Hematopoietic multipotent progenitor cell treated with erythropoietin and hydrocortisone succinate and interleukin-3 and kit ligand, for 8 days (in vitro differentiated cells): ENCODE data around the gene BBIP1.
A peak's percentile ranks its signal among the peaks of the same experiment; 100 is the strongest.

ENCODE experiments used
- DNase-seq: peaks from one replicate; pipeline ENCODE4 v3.0.0-alpha.2; 2015

BBIP1 gene, protein sequence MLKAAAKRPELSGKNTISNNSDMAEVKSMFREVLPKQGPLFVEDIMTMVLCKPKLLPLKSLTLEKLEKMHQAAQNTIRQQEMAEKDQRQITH

DNA sequence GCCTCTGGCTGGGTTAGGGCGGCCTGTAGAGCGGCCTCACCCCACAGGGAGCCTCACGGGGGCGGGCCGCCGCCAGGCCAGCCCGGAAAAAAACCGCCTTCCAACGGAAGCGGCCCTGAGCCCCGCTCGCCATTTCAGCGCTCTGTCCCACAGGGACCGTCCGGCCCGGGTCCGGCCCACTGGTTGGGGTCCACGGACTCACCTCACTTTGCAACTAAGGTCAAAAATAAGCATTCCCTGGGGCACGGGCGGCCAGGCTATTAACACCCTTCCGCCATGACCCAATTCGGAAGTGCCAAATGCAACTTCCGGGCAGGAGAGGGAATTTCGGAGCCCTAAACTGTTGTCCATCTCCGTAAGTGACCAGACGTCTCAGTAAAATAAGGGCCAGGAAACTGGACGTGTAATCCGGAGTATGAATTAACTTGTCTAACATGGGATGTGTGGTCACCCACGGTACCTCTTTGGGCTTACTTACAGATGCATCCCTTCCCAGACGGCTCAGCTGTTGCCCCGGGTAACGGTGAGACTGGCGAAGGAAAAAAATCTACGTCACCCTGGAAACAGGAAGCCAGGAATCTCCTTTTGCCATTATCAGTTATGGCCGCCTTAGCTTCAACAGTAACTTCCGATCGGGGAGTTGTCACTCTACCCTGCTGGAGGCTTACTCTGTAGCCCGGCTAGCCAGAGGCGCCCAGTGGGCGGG is at the start of gene BBIP1:
TSS of gene BBIP1 (minus strand) at position 538 of the 706 bp plus-strand sequence. CDS start 1,023 bp downstream, outside the sequence.
- DNase-seq = peak; percentile 100

DNA sequence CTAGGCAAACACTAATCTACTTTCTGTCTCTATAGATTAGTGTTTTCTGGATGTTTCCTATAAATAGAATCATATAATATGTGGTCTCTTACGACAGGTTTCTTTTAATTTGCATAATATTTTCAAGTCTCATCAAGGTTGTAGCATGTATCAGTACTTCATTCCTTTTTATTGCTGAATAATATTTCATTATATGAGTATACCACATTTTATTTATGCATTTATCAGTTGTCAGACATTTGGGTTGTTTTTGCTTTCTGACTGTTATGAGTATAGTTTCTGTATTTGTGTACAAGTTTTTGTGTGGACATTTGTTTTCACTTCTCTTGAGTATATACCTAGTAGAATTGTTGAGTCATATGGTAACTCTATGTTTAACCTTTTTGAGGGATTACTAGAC is 48.7 kb upstream of the BBIP1 start:
- no peak for DNase-seq

DNA sequence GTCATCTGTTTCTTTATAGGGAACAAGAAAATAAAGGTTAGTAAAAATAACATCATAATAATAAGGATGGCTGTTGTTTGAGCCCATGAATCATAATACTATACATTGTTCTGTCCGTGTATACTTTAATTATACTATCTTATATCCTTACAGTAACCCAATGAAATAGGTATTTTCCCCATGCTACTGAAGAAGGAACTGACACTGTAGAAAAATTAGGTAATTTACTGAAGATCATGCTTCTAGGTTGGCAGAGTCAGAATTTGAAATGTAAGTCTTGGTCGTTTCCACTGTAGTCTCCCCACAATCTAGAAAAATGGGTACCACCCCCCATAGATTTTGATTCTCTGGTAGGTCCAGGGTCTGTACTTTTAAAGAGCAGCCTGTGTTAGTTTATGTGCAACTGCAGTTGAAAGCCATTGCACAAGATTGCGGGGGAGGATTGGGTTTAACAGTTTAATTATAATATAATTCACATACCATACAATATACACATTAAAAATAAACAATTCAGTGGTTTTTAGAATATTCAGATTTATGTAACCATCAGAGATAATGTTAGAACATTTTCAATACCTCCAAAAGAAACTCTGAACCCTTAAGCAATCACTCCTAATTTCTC is 48.1 kb upstream of the BBIP1 start:
- DNase-seq = no peak

DNA sequence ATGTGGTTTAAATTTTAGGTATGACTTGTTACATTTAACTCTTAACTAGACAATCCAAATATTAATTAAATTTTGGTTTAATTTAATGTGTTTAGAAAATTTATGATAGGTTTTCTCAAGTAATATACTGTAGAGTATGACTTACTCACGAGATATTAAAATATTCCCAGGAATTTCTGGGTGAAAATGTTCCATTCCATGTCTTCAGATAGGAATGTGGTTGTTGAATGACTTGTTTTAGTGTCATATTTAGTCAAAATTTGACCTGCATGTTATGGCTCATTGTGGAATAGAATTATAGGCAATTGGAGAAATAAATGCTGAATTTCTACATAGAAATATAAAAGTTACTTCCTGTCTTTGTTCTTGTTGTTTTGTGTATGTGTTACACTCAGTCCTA is 47.2 kb upstream of the BBIP1 start:
- DNase-seq = no peak

DNA sequence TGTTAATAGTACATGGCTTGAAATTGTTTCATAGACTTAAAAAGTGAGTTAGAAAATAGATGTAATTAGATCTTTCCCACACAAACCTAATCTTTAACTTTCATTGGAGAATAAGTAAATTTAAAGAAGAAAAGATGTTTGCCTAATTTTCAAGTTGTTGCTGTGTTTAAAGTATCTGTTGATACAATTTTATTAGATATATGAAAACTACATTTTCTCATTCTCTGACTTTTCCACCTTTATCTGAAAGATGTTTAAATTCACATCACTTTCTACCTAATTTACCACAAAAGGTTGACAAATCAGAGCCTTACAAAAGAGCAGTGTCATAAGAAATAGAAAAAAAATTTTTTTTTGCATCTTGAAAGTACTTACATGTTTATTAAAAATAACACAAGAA is 46.2 kb upstream of the BBIP1 start:
- DNase-seq = no peak

DNA sequence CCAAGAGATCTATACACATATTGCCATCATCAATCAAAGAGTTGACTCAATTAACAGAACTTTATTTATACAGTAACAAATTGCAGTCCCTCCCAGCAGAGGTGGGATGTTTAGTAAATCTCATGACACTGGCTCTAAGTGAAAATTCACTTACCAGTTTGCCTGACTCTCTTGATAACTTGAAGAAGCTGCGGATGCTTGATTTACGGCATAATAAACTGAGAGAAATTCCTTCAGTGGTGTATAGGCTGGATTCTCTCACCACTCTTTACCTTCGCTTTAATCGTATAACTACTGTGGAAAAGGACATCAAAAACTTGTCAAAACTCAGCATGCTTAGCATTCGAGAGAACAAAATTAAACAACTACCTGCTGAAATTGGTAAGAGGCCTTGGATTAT is 45.7 kb upstream of the BBIP1 start:
- no peak for DNase-seq

DNA sequence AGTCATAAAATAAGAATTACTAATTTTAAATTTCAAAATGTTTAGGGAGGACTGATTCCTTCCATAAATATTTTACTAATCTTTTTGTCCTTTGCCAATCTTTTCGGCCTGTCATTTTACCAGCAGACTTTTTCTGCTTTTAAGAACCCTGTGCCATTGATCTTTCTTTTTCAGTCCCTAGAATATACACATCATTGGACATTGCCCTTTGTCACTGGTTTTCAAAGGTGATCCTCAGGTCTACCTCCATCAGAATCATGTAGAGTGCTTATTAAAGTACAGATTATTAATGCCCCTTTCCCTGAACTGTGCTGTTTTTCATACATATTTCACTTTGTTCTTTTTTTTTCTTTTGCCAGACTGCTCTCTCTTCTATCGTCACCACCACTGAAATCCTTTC is 44.2 kb upstream of the BBIP1 start:
- DNase-seq = no peak

DNA sequence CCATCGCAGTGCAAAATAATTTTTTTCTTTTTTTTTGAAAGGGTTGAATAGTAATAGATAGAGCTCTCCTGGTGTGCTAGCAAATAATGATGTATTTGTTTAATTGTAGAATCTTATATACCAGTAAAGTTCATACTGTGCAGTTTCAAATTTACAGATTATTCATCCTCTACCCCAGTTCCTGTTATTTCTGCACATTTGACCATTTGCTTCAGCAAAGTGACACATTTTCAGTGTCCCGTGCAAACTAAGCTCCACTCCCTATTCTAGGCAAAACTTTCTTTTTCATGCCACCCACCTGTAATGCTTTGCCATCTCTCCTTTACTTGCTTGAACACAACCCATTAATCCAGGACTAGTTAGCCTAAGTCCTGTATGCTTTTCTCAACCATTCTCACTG is 43.5 kb upstream of the BBIP1 start:
- no peak for DNase-seq

DNA sequence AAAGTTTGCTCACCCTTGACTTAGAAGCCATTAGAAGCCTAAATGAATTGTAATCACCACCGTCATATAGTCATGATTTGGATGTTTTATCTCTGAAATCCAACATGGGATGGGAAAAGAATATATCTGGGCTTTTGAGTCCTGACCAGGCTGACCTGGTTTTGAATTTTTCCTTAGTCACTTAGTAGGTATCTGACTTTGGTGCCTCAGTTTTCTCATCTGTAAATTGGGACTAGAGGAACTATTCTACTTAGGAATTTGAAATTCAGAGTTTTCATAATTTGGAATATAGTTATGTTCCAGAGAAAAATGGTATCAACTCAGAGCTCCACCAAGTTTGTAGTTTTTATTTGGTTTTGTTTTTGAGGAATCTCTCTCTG is 41.3 kb upstream of the BBIP1 start:
- no peak for DNase-seq

DNA sequence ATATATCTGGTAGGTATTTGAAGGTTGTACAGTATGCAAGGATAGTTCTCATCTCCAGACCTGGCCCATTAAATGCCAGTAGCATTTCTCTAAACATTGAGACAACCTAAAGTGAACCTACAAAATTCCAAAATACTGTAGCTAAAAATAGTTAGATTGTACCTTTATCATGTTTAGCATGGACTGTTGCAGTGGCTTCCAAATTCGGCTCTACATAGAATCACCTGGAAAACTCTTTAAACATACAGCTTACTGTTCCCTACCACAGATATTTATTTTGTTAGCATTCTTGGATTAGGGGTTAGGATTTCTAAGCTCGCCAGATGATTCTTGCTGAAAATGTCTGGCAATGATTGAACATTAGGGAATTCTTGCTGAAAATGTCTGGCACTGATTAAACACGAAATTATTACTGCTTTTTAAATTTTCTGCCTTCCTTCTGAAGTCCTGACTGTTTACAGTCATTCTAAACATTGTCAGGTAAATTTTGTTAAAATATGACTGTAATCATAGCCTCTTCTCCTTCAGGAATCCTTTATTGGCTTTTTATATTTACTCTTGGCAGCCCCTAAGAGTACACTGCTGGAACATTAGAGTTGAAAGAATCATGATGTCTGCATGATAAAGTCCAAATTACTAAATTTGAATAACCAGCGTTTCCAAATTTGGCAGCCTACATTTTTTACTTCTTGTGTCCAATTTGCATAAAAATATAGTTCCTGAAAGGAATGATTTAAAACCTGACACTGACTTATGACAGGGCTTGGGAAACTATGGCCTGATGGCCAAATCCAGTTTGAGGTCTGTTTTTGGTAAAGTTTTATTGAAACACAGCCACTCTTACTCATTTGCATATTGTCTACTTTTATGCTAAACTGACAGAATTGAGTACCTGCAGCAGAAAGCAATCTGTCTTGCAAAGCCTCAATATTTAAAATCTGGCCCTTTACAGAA is 40.7 kb upstream of the BBIP1 start:
- DNase-seq = no peak

DNA sequence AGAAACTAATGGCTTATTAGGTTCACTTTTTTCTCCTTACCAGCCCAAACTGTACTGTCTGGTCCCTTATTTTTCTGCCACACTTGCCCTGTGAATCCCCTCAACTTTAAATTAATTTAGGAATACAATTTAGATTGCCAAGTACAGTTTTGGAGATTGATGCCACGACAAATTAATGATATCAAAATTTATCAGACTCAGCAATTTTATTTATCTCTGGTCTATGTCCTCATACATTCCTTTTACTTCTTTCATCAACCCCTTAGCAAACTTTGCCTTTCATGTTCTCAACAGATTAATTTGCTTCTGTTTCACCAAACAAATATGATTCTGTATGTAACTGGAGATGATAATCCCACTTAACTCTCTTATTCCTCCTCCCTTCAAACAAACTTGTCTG is 38.6 kb upstream of the BBIP1 start:
- DNase-seq = no peak

DNA sequence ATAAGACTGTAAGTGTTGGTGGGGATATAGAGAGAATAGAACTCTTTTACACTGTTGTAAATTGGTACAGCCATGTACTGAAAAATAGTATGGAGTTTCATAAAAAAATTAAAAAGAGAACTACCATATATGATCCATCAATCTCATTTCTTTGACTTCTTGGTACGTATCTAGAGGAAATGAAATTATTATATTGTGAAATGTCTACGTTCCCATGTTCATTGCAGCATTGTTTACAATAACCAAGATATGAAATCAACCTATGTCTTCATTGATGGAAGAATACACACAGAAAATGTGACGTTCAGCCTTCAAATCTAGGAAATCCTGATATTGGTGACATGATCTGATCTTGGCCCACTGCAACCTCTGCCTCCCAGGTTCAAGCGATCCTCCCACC is 32.4 kb upstream of the BBIP1 start:
- no peak for DNase-seq

DNA sequence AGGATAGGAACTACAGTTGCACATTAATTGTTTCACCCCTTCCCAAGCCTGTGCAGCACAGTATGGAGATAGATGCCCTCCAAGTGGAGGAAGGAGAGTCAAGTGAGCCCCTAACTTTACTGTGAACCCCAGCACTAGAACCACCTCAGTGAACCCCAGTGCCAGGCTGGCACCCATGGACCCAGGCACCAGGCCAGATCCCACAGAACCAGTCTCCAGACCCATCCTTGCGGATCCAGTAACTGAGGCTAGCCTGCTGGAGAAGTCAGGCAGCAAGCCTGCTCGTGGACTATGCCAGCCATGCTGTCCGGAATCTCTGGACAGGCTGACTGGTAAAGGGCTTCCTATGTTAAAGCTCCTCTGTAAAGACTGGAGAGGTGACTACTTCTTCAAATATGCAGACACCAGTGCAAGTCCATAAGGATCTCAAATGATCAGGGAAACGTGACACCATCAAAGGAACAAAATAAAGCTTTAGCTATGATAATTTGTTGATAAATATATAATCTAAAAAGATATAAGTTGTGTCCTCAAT is 28.1 kb upstream of the BBIP1 start:
- no peak for DNase-seq

DNA sequence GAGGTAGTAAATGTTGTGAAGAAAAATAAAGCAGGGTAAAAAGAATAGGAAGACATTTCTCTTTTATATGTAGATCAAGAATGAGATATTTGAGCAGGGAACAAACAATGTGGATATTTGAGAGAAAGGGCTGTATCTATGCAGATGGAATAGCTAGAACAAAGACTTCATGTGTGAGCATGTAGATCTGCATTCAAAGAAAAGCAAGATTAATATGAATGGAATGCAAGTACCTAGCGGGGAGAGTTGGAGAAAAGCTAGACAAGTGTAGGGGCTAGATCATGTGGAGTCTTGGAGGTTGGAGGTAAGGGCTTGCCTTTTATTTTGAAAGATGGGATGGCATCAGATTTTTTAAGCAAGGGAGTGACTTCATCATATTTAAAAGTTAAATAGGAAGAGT is 27.5 kb upstream of the BBIP1 start:
- DNase-seq = no peak

DNA sequence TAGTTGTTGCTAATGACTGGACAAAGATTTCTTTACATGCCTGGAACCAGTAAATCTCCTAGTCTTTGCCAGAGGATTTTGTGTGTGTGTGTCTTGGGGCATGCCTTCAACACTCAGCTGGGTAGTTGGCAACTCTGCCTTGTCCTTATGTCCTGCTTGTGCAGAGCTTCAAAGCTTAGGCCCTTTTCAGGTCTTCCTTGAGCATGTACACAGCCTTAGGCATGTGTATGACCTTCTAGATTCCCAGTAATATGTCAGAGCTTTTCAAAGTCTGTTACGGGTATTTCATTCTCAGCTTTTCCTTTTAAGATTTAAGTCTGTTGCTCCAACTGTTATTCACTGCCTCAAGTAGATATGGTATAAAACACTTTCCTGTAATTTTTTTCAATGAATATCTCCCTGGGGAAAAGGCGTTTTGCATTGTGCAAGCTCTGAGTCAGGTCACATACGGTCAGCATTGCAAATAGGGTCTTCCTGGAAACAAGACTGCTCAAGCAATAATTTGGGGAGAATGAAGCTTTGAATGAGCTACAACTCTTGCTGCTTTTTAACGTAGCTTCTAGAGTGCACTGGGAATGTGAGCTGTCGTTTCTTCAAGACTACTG is 25.9 kb upstream of the BBIP1 start:
- no peak for DNase-seq

DNA sequence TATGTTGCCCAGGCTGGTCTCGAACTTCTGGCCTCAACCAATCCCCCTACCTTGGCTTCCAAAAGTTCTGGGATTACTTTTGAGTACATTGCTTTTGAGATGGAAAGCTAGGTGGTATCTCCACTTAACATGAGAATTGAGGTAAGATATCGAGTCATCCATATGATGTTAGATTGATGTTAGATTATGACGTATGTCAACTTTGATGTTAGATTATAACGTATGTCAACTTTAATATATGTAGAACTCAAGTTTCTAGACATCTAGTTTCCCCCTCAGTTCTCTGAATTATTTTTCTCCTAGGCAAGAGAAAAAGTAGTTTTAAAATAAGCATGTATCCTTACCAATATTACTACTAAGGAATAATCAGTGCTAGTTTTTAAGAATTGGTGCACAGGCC is 20.4 kb upstream of the BBIP1 start:
- no peak for DNase-seq

DNA sequence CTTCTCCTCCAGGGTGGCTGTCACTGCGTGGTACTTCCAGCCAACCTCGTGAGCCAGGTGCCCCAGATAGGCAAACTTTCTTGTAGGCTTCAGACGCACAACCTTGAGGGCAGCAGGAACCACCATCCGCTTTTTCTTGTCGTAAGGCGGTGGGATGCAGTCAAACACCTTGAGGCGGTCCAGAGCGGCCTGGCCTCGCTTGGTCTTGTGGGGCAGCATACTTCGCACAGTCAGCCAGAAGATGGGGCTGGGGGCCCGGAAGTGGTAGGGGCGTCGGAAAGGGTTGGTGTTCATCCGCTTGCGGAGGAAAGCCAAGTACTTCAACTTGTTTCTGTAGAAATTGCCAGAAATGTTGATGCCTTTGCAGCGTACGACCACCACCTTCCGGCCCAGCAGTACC is 17.8 kb upstream of the BBIP1 start:
- DNase-seq = no peak

DNA sequence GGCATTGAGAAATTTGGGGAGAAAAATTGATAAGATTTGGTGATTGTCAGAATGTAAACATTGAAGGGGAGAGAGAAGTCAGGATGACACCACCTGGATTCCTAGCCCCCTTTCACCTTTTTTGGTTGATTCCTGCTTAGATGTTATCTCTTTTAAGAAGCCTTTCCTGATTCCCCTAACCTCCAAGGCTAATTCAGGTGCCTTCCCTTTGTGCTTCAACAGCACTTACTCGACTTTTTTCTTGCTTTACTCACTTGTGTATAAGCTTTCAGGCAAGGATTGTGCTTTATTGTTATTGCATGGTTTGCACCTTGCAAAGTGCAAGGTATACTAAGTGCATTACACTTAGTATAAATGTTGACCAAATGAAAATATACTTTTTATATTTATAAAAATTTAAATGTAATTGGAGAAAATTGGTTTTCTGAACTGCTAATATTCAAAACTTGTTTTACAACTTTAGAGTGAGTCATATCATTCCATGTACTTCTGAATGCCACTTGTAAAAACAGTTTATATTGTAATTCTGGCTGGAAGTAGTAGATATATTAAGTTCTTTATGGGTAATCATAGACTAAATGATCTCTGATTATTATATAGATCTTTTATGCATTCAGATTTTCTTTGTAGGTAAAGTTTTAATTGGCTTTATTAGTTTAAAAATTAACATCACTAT is 13.7 kb upstream of the BBIP1 start:
- DNase-seq = no peak

DNA sequence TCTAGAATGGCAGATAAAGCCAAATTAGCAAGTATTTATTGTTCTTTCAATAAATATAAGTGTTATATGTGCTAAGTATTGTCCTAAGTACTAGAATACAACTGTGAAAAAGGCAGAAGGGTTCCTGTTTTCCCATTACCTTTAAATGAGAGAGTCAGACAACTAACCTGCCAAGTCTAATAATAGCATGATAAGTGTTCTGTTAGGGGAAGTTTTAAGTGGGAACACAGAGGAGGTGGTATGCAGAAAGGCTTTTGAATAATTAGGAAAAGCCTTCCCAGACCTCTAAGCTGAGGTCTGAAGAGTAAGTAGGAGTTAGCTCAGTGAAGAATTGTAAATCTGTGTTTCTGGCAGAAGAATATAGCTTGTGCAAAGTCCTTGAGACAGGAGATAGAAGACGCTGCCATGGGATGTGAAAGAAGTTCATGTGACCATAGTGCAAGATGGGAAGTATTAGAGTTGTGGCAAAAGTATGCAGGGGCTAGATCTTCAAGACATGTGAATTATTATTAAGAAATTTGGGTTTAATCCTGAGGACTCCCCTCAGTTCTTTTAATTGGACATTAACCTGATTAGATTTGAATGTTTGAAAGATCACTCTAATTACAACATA is 12.9 kb upstream of the BBIP1 start:
- DNase-seq = no peak

DNA sequence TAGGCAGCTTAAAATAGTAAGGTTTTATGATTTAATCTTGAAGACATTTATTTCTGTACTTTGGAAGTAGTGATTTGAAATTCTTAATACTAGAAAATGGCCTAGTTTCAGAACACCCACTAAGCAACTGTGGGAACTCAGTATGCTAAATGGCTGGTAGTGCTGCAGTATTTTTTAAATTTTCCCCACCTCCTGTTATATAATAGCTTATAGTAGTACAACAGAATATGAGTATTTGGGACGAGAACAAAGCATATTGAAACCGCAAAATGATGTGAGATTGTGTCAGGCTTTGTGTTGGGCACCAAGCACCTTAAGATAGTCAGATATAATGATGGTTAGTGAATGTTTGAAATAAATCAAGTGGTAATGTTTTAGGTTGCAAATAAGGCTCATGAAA is 8.5 kb upstream of the BBIP1 start:
- DNase-seq = no peak

DNA sequence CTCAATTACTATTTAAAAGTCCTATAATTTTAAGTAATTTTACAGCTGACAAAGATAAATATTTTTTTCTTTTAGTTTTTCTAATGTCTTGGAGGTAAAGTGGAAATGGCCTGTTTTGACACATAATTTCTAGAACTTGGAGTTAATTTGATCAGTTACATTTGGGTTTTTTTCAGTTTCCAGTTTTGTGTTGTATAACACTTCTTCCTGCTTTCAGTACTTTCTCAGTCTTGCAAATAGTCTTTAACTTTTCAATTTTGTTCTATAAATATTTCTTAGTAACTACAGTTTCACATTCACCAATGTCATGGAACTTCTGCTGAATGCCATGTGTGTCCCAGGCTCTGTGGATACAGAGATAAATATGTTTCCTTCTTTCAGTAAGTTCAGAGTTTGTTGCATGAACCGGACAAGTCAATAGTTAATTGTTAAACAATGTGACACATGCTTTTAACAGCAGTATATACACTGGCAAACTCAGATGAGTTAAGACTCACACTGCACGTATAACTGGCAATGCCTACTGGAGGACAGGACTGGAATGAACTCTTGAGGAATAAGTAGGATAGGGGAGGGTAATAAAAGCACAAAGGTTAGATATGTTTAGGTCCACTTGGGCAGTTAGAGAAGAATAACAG is 5.0 kb upstream of the BBIP1 start:
- peak; percentile 6 for DNase-seq
